Stimulated activated CD8-positive, alpha-beta memory T cell treated with anti-CD3 and anti-CD28 coated beads, Interleukin-2, amount 100 ng/mL, for 48 hours (primary cell): ENCODE results near the gene EBPL.
"Not testable (repeated sequence)": the region's sequence is repeated elsewhere in the genome, so short reads cannot be mapped to it uniquely, and the experiment has no call there.

Source experiments
- DNase-seq, 2 donors: peaks; one replicate each; pipeline ENCODE4 v3.0.0-alpha.2; 2020; ENCODE audit warnings: low read depth in 2 of 2

Gene EBPL

DNA sequence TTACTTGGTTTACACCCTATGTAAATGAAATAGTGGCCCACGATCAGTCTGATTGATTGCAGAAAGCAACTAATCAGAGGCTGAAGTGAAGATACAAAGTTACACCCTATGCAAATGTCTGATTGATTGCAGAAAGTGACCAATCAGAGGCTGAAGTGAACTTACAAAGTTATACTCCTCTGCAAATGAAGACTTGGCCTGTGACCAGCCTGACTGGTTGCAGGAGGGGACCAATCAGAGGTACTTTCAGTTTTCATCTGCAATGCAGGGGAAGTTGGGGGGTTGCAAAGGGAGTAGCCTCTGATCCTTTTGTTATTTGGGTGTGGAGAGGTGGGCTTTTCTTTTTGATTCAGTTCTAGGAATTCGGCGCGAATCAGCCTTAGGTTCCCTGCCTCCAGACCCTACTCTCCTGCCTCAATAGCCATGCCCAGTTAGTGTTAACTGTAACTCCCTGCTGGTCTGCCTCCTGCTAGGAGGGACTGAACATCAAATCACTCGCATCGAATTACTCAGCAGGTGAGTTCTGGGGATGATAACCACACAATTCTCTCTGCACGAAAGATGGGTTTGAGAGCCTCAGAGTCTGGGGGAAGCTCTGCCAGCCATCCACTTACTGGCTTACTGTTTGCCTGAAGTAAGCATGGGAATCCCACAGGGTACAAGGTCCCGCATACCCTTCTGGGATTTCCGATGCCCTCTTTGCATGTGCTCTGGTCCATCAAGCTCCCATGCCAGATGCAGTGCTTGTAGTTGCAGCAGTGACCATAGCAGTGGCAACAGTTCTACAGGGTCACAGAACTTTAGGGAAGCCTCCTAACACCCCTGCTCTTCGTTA is 55.5 kb downstream of the EBPL start:
- DNase-seq: no peak

DNA sequence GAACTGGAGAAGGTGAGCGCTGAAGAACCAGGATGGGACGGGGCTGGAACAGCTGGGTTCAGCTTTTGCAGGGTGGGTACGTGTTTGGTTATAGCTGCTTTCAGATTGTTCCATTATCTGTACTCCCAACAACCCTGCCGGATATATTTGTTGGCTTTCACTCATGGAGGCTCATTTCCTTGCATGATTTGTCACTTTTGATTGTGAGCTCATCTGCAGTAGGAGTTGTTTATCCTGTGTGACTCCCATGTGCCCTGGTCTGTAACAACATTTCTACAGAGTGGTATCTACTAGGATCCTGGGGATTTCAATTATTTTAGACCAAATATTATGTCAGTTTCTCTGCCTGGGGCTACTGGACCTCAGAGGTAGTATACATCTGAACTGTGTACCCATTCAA is 57.6 kb downstream of the EBPL start:
- no peak for DNase-seq

DNA sequence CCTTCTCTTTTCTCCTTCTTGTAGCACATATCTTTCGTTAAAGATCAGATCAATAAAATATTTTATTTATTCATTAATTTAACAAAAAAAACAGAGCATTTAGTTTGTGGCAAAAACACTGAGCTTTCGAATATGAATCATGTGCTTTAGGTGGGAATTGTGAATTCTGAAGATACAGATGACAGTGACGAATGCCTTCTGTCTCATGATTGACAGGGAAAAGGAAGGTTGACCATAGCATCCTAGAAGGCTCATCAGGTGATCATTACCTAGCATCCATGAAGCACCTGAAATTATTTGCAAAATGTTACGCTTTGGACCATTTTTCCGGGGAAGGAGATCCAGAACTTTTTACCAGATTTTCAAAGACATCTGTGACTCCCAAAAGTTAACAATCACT is 59.1 kb downstream of the EBPL start:
- DNase-seq: no peak

DNA sequence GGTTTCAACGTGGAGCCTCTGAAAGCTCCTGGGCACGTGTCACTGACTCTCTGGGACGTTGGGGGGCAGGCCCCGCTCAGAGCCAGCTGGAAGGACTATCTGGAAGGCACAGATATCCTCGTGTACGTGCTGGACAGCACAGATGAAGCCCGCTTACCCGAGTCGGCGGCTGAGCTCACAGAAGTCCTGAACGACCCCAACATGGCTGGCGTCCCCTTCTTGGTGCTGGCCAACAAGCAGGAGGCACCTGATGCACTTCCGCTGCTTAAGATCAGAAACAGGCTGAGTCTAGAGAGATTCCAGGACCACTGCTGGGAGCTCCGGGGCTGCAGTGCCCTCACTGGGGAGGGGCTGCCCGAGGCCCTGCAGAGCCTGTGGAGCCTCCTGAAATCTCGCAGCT is 60.7 kb downstream of the EBPL start:
- DNase-seq: no peak

DNA sequence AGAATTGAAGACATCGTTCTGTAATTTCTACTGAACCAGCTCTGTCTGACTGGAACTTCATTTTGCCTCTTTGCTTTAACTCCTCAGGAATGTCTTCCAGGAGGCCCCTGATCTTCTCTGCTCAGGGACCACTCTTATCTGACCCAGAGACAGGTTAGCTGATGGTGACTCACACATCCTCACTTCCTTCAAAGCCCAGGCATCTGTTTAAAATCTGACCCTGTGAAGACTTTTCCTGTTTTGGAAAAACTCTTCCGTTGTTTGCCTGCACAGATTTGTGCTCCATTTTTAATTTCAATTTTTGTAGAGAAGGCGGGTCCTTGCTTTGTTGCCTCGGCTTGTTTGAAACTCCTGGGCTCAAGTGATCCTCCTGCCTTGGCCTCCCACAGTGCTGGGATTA is 61.3 kb downstream of the EBPL start:
- DNase-seq: no peak

DNA sequence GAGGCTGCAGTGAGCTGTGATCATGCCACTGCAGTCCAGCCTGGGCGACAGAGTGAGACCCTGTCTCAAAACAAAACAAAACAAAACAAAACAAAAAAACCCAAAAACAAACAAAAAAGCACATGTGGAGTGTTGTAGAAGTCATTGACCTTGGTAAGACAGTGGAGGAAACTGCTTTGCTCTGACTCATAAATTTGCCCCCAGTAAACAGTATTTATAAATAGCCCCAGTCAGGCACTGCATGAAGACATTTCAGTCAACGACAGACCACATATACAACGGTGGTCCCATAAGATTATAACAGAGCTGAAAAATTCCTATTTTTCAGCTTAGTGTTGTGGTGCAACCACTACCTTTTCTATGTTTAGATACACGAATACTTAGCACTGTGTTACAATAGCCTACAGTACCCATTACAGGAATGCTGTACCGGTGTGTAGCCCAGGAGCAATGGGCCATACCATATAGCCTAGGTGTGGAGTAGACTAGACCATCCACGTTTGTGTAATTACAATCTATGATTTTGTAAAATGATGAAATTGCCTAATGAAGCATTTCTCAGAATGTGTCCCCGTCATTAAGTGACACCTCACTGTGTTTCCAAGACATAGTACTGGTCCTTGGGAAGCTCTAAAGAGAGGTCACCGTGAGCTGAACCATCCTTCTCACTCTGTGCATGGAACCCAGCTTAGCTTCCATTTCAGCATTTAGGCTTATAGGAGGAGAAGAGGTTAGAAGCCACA is 61.9 kb downstream of the EBPL start:
- no peak for DNase-seq

DNA sequence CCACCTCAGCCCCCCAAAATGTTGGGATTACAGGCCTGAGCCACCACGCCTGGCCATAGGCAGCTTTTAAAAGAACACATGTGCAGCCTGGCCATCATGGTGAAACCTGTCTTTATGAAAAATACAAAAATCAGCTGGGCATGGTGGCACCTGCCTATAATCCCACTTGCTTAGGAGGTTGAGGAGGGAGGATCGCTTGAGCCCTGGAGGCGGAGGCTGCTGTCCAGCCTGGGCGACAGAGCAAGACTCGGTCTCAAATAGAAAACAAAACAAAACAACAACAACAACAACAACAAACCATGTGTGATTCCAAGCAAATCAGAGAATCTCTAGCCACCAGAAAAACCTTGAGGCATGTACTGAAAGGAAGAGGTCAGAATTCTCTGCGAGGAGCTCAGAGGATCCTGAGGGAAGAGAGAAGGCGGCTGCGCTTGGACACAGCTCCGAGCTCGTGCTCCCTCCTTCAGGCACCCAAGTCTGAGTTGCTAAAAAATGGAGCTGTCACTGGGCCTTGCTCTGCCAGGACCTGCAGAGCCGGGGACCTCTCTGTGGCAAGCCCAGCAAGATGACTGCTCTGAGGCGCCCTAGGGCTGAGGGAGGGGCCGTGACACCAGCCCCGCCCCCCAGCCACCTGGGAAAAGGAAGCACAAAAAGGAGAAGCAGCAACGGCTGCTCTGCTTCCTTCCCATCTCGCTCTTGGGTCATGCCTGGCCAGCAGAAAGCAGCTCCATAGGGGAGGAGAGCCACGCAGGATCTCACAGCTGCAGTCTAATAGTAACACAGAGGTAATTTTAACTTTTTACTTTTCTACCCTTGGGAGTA is 63.2 kb downstream of the EBPL start, which contains the start of gene ARL11:
TSS of gene ARL11 (plus strand) at position 677 of the 822 bp plus-strand sequence. CDS start 1,941 bp downstream, outside the sequence.
- peak in 1 of 2 donors; percentile 33 for DNase-seq

DNA sequence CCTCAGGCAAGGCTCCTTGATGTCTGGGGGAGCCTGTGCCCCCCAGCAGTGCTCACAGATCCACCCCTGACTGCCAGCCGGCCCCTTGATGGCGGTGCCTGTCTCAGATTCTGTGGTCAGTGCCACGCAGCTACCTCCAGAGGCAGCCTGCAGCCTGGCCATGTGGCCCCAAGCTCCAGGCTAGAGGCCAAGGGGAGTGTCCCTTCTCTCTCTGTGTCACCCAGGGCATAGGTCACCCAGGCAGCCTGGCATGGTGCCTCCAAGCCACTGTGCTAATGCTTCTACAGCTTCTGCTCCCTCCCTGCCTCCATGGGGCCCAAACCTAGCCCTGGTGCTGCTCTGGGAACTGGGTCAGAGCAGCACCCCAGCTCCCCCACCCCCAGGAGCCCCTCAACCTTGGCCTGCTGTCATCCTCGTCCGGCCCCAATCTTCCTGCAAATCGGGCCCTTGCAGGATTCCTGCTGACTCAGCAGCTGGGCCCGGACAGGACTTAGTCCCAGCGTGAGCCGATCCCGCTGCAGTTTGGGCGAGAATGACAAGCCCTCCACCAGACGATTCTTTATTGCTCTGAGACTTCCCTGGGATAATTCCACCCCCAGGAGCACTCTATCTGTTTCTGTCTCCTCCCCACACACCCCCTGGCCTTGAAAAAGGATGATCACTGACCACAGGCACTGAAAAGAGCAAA is 65.8 kb downstream of the EBPL start:
- DNase-seq: no peak

DNA sequence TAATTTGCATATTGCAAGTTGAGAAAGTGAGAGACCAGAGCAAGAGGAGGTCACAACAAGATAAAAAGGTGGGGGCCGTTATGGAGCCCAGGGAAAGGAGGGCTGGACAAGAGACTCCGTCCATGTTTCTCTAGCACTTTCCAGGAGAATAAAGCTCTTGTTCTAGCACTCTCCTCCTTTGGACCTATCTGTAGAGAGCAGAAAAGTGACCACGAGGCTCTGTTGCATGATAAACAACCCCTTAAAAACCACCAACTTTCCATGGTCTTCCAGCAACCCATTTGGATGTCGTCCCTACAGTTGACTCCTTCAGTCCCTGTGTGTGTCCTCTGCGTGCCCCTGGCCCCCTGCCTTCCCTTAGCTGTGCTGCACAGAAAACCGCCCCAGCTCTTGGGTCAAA is 67.1 kb downstream of the EBPL start:
- DNase-seq: no peak

DNA sequence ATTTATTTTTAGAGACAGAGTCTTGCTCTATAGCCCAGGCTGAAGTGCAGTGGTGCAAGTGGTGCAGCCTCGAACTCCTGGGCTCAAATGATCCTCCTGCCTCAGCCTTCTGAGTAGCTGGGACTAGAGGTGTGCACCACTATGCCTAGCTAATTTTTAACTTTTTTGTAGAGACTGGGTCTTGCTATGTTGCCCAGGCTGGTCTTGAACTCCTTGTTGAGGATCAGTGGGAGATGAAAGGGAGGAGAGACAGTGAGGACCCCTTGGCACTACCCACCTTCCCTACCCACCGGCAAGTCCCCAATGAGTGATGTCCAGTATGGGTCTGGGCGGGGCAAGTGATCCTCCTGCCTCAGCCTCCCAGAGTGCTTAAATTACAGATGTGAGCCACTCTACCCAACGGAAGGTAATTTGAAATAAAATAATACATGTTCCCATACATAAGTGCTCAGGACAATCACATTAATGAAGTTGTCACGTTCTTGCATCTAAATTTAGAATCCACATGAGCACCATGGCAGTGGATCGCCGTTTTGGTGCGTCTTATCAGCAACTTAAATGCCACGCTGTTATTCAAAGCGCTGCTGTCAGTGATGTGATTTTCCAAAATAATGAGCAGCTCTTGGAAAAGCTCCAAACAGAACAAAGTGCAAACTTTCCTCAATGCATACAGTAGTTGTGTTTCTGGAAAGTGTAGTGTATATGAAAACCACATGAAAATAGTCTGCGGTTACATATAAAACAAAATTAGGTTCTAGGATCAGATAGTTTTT is 68.9 kb downstream of the EBPL start:
- DNase-seq: no peak

DNA sequence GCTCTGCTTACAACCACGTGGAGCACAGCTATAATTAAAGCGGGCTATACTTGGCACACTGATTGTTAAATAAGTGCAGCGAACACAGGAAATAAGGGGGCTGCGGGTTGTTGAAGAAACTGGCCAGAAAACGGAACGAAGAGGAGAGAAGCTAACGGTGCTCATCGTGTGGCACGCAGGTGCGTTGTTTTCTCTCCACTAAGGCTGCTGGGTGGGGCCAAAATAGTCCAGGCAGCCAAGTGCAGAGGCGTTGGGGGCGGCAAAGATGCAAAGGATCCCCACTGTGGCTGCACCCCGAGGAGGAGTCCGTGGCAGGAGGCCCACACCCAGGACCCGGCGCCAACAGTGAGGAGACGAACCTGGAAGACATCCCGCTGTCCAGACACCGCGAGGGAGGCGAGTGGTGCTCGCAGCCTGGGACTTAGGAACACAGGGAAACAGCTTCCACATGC is 71.1 kb downstream of the EBPL start:
- DNase-seq: no peak

DNA sequence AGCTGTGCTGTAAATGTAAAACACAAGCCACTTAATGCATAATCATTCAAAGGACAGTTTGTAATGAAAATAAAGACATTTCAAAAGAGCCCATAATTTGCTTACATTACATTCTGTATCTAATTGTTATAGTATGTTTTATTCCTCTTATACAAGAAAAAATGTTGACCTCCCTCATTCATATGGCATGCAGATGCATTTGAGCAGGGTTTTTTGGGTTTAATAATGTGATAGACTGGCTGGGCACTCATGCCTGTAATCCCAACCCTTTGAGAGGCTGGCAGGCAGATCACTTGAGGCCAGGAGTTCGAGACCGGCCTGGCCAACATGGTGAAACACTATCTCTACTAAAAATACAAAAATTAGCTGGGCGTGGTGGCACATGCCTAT is 74.6 kb downstream of the EBPL start:
- no peak for DNase-seq

DNA sequence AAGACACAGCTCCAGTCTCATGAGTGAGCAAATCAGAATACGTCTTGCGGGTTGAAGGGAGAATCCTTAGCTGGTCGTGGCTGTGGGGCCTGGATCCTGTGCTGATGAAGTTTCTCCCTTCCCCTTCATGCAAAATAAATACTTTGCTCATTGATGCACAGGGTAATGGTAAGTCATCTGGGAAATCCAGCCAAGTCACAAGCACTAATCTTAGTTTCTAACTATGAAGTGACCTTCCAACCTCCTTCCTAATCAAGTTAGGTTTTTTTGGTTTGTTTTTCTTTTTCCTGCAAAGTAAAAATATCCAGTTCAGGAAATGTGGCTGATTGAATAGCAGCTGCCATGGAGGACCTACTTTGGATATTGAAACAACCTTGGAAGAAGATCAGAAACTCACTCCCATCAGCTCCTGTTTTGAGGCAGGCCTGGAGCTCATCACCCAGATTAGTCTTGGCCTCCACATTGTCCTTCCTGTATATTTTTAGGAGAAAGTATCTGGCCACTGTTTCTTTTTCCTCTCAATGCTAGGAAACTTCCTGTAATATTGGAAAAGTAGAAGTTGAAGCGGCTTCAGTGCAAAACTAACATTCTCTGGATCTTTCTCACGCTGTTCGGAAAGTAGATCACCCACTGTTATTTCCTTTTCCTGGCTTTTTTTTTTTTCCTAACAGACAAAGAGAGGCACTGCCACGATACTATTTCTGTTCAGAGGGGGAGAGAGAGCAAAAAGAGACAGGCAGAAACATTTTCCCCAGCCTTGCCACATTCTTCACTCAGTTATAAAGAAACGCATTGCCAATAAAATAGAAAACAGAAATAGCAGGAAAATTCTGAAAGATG is 75.2 kb downstream of the EBPL start:
- no peak for DNase-seq

DNA sequence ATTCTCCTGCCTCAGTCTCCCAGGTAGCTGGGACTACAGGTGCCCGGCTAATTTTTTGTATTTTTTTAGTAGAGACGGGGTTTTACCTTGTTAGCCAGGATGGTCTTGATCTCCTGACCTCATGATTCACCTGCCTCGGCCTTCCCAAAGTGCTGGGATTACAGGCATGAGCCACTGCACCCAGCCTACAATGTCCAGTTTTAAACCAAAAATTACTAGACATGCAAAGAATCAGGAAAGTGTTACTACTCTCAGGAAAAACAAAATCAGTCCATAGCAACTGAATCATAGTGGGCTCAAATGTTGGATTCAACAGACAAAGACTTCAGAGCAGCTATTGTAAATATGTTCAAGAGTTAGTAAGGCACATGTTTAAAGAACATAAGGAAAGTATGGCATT is 79.2 kb downstream of the EBPL start:
- not testable (repeated sequence) for DNase-seq
